ENCODE results near the gene BSND.

BSND gene

GRCh38 chr1:54976747-54977146 is 22.0 kb upstream of the BSND start:
- no peak for DNase-seq

- no peak for DNase-seq
Measured at GRCh38 chr1:54977533-54978297, 21.0 kb upstream of the BSND start.

GRCh38 chr1:54978528-54979326 is 20.0 kb upstream of the BSND start:
- no peak for DNase-seq

- no peak for DNase-seq
Measured at GRCh38 chr1:54979327-54979891, 19.3 kb upstream of the BSND start.

- DNase-seq = no peak
Measured at GRCh38 chr1:54980046-54980527, 18.6 kb upstream of the BSND start.

GRCh38 chr1:54980528-54981241 is 18.0 kb upstream of the BSND start, which contains the start of gene TMEM61:
Gene TMEM61, plus strand, starts transcription at chr1:54980628. Its CDS starts 438 bp downstream, at chr1:54981066.
- DNase-seq = peak in 1 of 2 experiments; percentile 60

GRCh38 chr1:54981466-54981865 is 17.3 kb upstream of the BSND start:
- no peak for DNase-seq

- no peak for DNase-seq
Measured at GRCh38 chr1:54982739-54983138, 16.0 kb upstream of the BSND start.

GRCh38 chr1:54984131-54984842 is 14.4 kb upstream of the BSND start:
- DNase-seq = peak in 1 of 2 experiments; percentile 14

GRCh38 chr1:54985556-54985955 is 13.2 kb upstream of the BSND start:
- DNase-seq = no peak

GRCh38 chr1:54986025-54986424 is 12.7 kb upstream of the BSND start:
- DNase-seq = no peak

GRCh38 chr1:54986533-54986932 is 12.2 kb upstream of the BSND start:
- DNase-seq = no peak

GRCh38 chr1:54987427-54987826 is 11.3 kb upstream of the BSND start:
- peak in 1 of 2 experiments; percentile 82 for DNase-seq

- DNase-seq = peak; percentile 82 to 86
Measured at GRCh38 chr1:54987919-54988705, 10.6 kb upstream of the BSND start.

GRCh38 chr1:54988975-54989374 is 9.8 kb upstream of the BSND start:
- DNase-seq = no peak

- peak in 1 of 2 experiments; percentile 13 for DNase-seq
Measured at GRCh38 chr1:54989473-54989872, 9.3 kb upstream of the BSND start.

GRCh38 chr1:54989968-54990810 is 8.5 kb upstream of the BSND start:
- no peak for DNase-seq

GRCh38 chr1:54990916-54991315 is 7.8 kb upstream of the BSND start:
- DNase-seq = no peak

GRCh38 chr1:54991939-54992338 is 6.8 kb upstream of the BSND start:
- DNase-seq = no peak

GRCh38 chr1:54993140-54993539 is 5.6 kb upstream of the BSND start:
- no peak for DNase-seq

Measured in NCI-H526 (cell line).